ENCODE measurements around the gene ARMC2. TPM values are rescaled to one million over a fixed set of nuclear protein-coding genes. Genes with fewer than 3 reads are reported as not detected.

Gene ARMC2
- total RNA-seq, 2 experiments from 2014 or later: 12.2 to 15.3 TPM

- H3K27ac Mint-ChIP-seq: no peak overlapping the region
- ATAC-seq (ENCODE audit: low read depth) (no peak), DNase-seq (no peak)
- H3K27me3 Mint-ChIP-seq: no peaks in the 10 kb centered on the region
- H3K36me3 Mint-ChIP-seq: peaks cover 6% of the 10 kb centered on the region
- no peaks in the 10 kb centered on the region for H3K9me3 Mint-ChIP-seq
- POLR2A ChIA-PET: no interaction called here
- peaks cover 9% of the 10 kb centered on the region for H3K4me1 Mint-ChIP-seq
- no peak overlapping the region for H3K4me3 Mint-ChIP-seq
Observed at GRCh38 chr6:109019911-109020310, 171.7 kb downstream of the ARMC2 start.

- POLR2A ChIA-PET: no interaction called here
- Mint-ChIP-seq H3K9me3 (no peaks in the 10 kb centered on the region), H3K4me1 (peaks cover 14% of the 10 kb centered on the region), H3K27me3 (no peaks in the 10 kb centered on the region), H3K36me3 (peaks cover 4% of the 10 kb centered on the region), H3K27ac (no peak overlapping the region), H3K4me3 (no peak overlapping the region)
- DNase-seq (no peak), ATAC-seq (ENCODE audit: low read depth) (no peak)
Observed at GRCh38 chr6:109021870-109022269, 173.6 kb downstream of the ARMC2 start.

- Mint-ChIP-seq H3K4me3 (no peak overlapping the region), H3K27me3 (no peaks in the 10 kb centered on the region), H3K9me3 (no peaks in the 10 kb centered on the region), H3K36me3 (peaks cover 4% of the 10 kb centered on the region), H3K27ac (no peak overlapping the region), H3K4me1 (peaks cover 14% of the 10 kb centered on the region)
- POLR2A ChIA-PET: no interaction called here
- ATAC-seq (ENCODE audit: low read depth) (no peak), DNase-seq (no peak)
Observed at GRCh38 chr6:109023356-109023925, 175.2 kb downstream of the ARMC2 start.

Other genes with a start within 250 kb of the ARMC2 start
- 10 to 100 TPM; 43.0 to 48.4 TPM for gene SESN1, start 246.4 kb downstream of the ARMC2 start, total RNA-seq
- 10 to 100 TPM; 20.5 to 22.6 TPM for gene CEP57L1, start 247.1 kb downstream of the ARMC2 start, total RNA-seq

All from activated naive CD8-positive, alpha-beta T cell treated with anti-CD3 and anti-CD28 coated beads, Interleukin-2, amount 10 ng/mL, durations not matched to agents 7 days and 5 days (primary cell).